ENCODE results near the gene C7orf33.

GRCh38 chr7:148622887-148623585, 32.5 kb downstream of the C7orf33 start:
- TF ChIP-seq KDM5A (IDR thresholded peaks at IDR 0.05) (no peak), E2F6 (IDR thresholded peaks at IDR 0.05; ENCODE audit: borderline replicate concordance, low read depth) (no peak), CTCF (IDR thresholded peaks at IDR 0.05) (no peak), MAX (IDR thresholded peaks at IDR 0.05) (no peak), EP300 (IDR thresholded peaks at IDR 0.05) (no peak), MYC (IDR thresholded peaks at IDR 0.05; ENCODE audit: borderline replicate concordance, low read length) (no peak), CEBPB (IDR thresholded peaks at IDR 0.05) (no peak), JUNB (IDR thresholded peaks at IDR 0.05) (no peak), POLR2A (IDR thresholded peaks at IDR 0.05; ENCODE audit: low read length) (no peak), NFE2L2 (conservative IDR thresholded peaks at IDR 0.05; ENCODE audit: low read length) (no peak), RAD21 (conservative IDR thresholded peaks at IDR 0.05 in 1 of 2, IDR thresholded peaks at IDR 0.05 in 1 of 2) (no peak), BHLHE40 (IDR thresholded peaks at IDR 0.05; ENCODE audit: low read depth, low read length) (no peak), SMC3 (IDR thresholded peaks at IDR 0.05) (no peak), USF2 (IDR thresholded peaks at IDR 0.05) (no peak)

All from A549 (cell line).